Peyer's patch (tissue), 4 donors: ENCODE measurements around the gene MMP10.

Experiments used
- POLR2A ChIP-seq, 2 donors: fragments of 450-650 bp; IDR thresholded peaks; one replicate each; pipeline ENCODE4 v1.5.1; 2017; ENCODE audit warnings: antibody characterized with exemption in 2 of 2, mild to moderate bottlenecking in 2 of 2, moderate library complexity in 2 of 2
- TF ChIP-seq, protein P1 (sequence below), 6 experiments: fragments of 450-650 bp in 4 of 6; fragments of 200-600 bp in 2 of 6; sonication (generic) in 1 of 6; IDR thresholded peaks; one replicate each; pipeline ENCODE4 v1.5.1; 2017 to 2019; ENCODE audit warnings: antibody characterized with exemption in 6 of 6, mild to moderate bottlenecking in 3 of 6, moderate library complexity in 1 of 6

DNA sequence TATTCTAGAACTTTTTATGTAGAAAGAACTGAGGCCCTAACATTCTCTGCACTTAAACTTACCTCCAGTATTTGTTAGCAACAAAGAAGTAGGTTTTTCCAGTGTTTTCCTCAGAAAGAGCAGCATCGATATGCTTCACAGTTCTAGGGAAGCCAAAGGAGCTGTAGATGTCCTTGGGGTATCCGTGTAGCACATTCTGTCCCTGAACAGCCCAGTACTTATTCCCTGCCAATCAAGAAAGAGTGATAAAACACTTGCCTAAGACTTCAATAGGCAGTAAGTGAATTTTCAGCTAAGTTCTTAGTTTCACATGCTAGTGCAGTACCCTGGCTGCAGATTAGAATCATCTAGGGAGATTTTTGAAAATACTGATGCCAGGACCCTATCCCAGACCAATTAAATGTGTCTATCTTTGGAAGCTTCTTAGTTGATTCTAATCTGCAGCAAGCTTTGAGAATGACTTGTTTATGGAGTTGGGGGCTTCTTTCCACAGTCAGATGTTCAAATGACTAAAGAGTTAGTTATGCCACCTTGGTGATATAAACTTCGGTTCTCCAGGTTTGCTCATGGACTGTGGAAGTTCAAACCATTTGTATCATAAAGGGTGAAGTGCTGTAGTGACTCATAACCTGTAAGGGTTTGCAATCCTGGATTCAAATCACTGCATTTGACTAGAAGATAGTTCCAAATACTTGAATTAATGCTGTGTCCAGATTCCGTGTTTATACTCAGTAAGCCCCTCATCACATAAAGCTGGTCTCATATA is 11.0 kb upstream of the MMP10 start:
- TF ChIP-seq, protein P1, sequence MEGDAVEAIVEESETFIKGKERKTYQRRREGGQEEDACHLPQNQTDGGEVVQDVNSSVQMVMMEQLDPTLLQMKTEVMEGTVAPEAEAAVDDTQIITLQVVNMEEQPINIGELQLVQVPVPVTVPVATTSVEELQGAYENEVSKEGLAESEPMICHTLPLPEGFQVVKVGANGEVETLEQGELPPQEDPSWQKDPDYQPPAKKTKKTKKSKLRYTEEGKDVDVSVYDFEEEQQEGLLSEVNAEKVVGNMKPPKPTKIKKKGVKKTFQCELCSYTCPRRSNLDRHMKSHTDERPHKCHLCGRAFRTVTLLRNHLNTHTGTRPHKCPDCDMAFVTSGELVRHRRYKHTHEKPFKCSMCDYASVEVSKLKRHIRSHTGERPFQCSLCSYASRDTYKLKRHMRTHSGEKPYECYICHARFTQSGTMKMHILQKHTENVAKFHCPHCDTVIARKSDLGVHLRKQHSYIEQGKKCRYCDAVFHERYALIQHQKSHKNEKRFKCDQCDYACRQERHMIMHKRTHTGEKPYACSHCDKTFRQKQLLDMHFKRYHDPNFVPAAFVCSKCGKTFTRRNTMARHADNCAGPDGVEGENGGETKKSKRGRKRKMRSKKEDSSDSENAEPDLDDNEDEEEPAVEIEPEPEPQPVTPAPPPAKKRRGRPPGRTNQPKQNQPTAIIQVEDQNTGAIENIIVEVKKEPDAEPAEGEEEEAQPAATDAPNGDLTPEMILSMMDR (IDR thresholded peaks at IDR 0.05) = no peak
- no peak for TF ChIP-seq POLR2A (IDR thresholded peaks at IDR 0.05)
